Measurements from ENCODE around the gene RALGPS1.

RALGPS1 gene

DNA sequence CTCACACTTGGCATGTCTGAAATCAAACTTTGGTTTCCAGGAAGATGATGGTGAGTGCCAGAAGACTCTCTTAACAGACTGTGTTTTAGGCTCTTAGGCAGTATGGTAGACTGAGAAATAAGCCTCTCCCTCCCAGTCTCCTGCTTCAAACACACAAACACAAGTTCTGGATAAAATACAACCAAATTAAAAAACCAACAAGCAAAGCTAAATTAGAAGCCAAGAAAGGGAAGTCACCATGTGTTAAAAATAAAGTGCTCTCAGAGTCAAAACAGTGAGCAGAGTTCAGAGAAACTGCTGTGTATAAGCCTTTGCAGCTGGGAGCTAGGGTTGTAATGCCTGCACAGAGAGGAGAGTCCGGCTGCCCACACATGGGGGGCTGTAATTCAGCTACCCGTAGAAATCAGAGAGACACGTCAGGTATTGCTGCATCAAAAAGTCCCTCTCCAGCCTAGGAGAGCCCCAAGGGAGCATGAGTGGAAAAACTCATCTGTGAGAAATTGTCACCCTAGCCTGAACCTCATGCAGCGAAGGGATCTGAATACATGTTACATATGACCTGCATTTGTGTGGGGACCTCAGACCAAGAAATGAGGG, 145.3 kb downstream of the RALGPS1 start:
- no peak overlapping the region for H3K27ac ChIP-seq
- TF ChIP-seq, protein P1, sequence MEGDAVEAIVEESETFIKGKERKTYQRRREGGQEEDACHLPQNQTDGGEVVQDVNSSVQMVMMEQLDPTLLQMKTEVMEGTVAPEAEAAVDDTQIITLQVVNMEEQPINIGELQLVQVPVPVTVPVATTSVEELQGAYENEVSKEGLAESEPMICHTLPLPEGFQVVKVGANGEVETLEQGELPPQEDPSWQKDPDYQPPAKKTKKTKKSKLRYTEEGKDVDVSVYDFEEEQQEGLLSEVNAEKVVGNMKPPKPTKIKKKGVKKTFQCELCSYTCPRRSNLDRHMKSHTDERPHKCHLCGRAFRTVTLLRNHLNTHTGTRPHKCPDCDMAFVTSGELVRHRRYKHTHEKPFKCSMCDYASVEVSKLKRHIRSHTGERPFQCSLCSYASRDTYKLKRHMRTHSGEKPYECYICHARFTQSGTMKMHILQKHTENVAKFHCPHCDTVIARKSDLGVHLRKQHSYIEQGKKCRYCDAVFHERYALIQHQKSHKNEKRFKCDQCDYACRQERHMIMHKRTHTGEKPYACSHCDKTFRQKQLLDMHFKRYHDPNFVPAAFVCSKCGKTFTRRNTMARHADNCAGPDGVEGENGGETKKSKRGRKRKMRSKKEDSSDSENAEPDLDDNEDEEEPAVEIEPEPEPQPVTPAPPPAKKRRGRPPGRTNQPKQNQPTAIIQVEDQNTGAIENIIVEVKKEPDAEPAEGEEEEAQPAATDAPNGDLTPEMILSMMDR (conservative IDR thresholded peaks at IDR 0.05) = no peak
- no peak for TF ChIP-seq ZFX (IDR thresholded peaks at IDR 0.05)

DNA sequence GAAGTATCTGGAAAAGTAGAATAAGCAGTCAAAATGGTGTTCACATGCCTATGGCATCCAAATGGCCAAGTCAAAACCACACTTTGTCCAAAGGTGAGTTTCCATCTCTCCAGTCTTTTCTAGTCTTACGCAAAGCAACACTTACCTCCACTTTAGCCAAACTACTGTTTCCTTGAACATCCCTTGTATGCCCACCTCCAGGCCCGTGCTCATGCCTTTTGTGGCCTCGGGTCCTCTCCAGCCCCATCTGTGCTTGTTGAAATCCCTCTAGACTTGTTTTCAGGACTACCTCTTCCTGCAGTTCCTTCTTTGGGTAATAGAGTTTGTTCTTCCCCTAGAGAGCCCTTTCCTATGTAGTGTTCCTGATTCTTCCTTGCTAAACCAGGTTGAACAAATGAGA, 146.8 kb downstream of the RALGPS1 start:
- TF ChIP-seq ZFX (IDR thresholded peaks at IDR 0.05) = no peak
- TF ChIP-seq, protein P1 (conservative IDR thresholded peaks at IDR 0.05) = no peak
- no peak overlapping the region for H3K27ac ChIP-seq

DNA sequence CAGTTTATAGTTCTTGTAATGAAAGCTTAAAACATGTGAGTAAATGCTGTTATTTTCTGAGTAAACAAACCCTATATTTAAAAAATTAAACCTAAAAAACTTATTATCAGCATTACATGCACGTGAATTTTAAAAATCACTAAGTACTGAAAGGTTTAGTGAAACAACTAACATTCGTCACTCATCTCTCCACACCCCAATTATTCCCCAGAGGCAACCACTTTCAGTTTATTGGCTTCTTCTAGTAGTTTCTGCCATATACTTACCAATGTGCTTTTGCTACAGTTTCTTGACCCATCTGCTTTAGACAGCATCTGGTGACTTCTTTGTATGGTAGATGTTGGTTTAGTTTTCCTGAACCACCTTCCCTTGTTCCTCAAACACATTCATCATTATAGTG, 149.8 kb downstream of the RALGPS1 start:
- no peak overlapping the region for H3K27ac ChIP-seq
- no peak for TF ChIP-seq ZFX (IDR thresholded peaks at IDR 0.05)
- TF ChIP-seq, protein P1 (conservative IDR thresholded peaks at IDR 0.05) = no peak

DNA sequence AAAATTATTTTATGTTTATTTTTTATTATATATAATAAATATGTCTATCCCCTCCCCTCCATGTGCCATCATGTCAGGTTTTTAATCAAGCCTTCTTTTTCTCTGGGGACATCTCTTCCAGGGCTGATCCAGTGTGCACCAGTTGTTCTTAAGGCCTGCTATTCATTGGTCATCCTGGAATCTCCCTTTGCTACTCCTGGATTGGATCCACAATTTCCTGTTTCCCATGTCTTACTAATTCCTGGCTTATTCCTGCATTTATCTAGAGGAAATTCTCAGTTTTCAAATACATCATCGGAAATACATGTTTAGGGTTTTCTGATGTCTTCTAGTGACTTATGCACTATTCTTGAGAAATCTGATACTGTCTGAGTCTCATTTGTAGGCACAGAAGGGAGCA, 151.0 kb downstream of the RALGPS1 start:
- TF ChIP-seq ZFX (IDR thresholded peaks at IDR 0.05) = no peak
- TF ChIP-seq, protein P1 (conservative IDR thresholded peaks at IDR 0.05) = no peak
- H3K27ac ChIP-seq = no peak overlapping the region

DNA sequence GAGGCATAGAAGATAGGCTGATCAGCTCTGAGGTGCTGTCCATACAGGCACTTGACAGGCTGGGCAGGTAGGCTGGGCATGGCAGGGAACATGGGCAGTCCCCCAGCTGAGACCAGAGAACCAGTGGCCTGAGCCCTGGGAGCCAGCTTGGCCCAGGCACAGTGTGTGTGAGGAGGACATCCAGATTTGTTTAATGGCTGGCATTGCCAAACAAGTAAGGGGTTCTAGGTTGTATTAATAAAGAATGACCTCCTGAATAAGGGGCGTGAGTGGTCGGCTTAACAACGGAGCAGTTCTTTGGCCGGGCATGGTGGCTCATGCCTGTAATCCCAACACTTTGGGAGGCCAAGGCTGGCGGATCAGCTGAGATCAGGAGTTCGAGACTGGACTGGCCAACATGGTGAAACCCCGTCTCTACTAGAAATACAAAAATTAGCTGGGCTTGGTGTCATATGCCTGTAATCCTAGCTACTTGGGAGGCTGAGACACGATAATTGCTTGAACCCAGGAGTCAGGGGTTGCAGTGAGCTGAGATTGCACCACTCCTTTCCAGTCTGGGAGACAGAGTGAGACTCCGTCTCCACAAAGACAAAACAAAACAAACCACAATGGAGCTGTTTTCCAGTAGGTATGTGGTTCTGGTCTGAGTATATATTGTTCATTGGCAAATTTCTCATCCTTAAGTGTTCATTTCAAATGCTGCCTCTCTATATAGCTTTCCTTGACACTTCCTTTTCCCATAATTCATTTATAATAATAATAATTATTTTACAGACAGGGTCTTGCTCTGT, 151.7 kb downstream of the RALGPS1 start:
- TF ChIP-seq, protein P1 (conservative IDR thresholded peaks at IDR 0.05) = no peak
- TF ChIP-seq ZFX (IDR thresholded peaks at IDR 0.05) = no peak
- no peak overlapping the region for H3K27ac ChIP-seq

DNA sequence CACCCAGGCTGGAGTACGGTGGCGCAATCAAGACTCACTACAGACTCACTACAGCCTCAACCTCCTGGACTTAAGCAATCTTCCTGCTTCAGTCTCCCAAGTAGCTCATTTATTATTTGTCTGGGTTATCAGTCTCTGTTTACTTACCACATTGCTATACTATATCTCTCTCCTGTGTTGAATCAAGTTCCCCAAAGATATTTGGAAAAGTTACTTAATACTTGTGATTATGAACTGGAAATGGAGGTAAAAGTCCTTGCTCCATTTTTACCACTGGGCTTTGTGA, 152.2 kb downstream of the RALGPS1 start:
- H3K27ac ChIP-seq = no peak overlapping the region
- no peak for TF ChIP-seq ZFX (IDR thresholded peaks at IDR 0.05)
- TF ChIP-seq, protein P1 (conservative IDR thresholded peaks at IDR 0.05) = no peak

DNA sequence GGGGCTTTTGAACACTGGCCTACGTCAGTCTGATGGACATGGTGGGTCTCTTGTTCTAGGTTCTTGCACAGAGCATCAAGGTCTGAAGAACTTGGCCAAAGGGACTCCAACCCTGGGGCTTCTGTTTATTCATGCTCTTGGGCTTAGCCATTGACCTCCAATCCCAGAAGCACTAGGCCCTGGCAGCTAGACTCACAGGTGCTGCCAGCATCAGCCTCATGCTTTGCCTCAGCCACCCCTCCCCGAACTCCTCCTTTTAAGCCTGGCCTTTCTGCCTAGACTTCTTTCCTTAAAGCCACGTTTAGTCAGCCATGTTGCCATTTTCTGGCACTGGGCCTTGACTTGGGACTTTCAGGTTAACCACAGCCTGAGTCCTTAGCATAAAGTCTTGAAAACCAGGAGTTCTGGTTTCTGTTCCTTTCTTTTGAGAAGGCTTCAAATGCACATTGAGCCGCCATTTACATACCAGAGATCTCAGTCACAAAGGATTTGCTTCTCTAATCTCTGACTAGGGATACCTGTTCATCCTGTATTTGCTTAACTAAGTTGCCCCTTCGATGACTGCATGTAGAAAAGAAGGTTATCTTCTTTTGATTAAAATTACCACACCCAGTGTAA, 153.1 kb downstream of the RALGPS1 start:
- H3K27ac ChIP-seq = no peak overlapping the region

More for the DNA sequence above, 153.1 kb downstream of the RALGPS1 start:
- TF ChIP-seq, protein P1 (conservative IDR thresholded peaks at IDR 0.05) = no peak
- no peak for TF ChIP-seq ZFX (IDR thresholded peaks at IDR 0.05)
